Choroid plexus epithelial cell (primary cell): Measurements from ENCODE around the gene OST4.
A peak's percentile ranks its signal among the peaks of the same experiment; 100 is the strongest.

Experiments
- DNase-seq: peaks from one replicate; pipeline ENCODE4 v3.0.0-alpha.2; 2010; ENCODE audit warnings: low read depth
- H3K4me3 ChIP-seq: 2 replicates; pipeline ENCODE4 v1.5.1; 2011; ENCODE audit warnings: low read depth, mild to moderate bottlenecking, control low read depth, low read length, moderate library complexity
- CTCF ChIP-seq: conservative IDR thresholded peaks from 2 replicates; pipeline ENCODE4 v1.5.1; 2011; ENCODE audit warnings: low read depth, mild to moderate bottlenecking, control low read depth, inconsistent platforms, low read length, moderate library complexity

The OST4 gene

GRCh38 chr2:27049422-27050280, 21.8 kb downstream of the OST4 start:
- no peak for DNase-seq
- H3K4me3 ChIP-seq, result peak overlapping the region; percentile 85
- TF ChIP-seq CTCF, result no peak

- H3K4me3 ChIP-seq, result no peak overlapping the region
- no peak for TF ChIP-seq CTCF
- DNase-seq, result no peak
These were observed 28.3 kb downstream of the OST4 start for GRCh38 chr2:27042985-27043634.

- no peak for DNase-seq
- H3K4me3 ChIP-seq, result no peak overlapping the region
- TF ChIP-seq CTCF, result no peak
These were observed 29.2 kb downstream of the OST4 start for GRCh38 chr2:27042159-27042661.

GRCh38 chr2:27041752-27042151, 29.7 kb downstream of the OST4 start:
- DNase-seq, result no peak
- TF ChIP-seq CTCF, result no peak
- H3K4me3 ChIP-seq, result no peak overlapping the region

GRCh38 chr2:27040282-27040681, 31.2 kb downstream of the OST4 start:
- no peak for DNase-seq
- TF ChIP-seq CTCF, result no peak
- no peak overlapping the region for H3K4me3 ChIP-seq

- H3K4me3 ChIP-seq, result no peak overlapping the region
- no peak for TF ChIP-seq CTCF
- DNase-seq, result no peak
These were observed 31.6 kb downstream of the OST4 start for GRCh38 chr2:27039871-27040270.
